Activated CD4-positive, alpha-beta T cell treated with anti-CD3 and anti-CD28 coated beads, Interleukin-2, amount 50 U/mL, for 16 hours (primary cell): ENCODE data around the gene MED23.

ENCODE experiments used
- DNase-seq: peaks from one replicate; pipeline ENCODE4 v3.0.0-alpha.2; 2020

Gene MED23

DNA sequence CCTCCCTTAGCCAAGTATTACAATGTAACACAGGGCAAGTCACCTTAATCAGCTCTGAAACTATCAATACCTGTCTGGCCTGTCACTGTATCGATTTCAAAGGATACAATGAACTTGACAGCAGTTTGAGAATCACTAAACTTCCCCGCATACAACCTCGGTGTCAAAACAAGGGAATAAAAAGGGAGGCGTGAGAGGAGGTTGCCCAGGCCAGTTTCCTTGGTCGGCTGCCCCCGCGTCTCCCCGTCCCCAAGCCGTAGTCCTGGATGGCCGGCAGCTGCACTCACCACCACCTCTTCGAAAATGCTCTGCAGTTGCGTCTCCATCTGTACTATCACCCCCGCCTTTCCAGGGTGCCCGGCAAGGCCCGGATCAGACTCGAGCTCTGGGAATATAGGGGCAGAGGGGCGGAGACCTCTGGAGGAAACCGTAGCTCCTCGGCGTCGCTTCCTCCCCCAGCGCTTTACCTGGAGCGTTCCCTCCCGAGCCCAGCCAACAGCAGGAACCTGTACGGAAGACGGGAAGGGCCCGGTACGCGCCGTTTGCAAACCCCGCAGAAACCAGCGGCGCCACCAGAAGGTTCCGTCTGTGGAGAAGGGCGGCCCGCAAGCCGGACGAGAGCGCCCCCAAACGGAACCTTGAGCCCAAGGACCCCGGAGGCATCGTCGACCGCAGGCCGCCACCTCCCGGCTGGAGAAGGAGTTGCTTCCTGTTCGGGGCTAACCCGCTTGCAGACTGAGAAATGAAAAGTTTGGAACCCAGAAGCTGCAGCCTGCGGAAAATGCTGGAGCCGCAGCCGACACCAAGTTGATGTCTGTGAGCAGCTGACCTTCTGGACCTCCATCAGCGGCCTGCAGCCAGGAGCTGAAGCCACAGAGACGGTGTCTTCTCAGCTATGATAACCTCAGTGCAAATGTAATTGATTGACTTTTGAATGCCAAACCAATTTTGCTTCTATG, at the start of gene MED23:
MED23 (minus strand) TSS at position 519 of the 959 bp plus-strand sequence; CDS start at position 326, 193 bp downstream.
- peak; percentile 96 for DNase-seq

- no peak for DNase-seq
Observed at GRCh38 chr6:131673184-131673583, 45.1 kb upstream of the MED23 start.

- no peak for DNase-seq
Observed at GRCh38 chr6:131669891-131670290, 41.8 kb upstream of the MED23 start.

- no peak for DNase-seq
Observed at GRCh38 chr6:131663578-131664165, 35.6 kb upstream of the MED23 start.

DNA sequence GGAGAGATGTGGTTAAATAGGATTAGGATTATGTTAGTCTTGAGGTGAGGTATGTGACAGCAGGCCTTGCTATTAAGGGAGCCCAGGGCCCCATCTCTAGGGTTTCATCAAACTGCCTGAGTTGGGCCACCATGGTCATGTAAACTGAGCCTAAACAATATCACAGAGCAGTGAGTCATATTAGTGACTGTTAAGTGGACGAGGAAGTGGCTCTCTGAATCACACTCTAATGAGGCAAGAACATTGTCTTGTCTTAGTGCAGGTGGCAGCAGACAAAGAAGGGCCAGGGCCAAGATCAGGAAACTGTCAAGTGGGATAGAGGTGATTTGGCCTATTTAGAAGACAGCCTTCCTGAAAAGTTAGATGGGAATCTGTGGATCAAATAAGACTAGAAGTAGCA, 32.2 kb upstream of the MED23 start:
- no peak for DNase-seq

GRCh38 chr6:131658287-131658686, 30.2 kb upstream of the MED23 start:
- DNase-seq, result no peak

- no peak for DNase-seq
Observed at GRCh38 chr6:131657630-131658111, 29.6 kb upstream of the MED23 start.

DNA sequence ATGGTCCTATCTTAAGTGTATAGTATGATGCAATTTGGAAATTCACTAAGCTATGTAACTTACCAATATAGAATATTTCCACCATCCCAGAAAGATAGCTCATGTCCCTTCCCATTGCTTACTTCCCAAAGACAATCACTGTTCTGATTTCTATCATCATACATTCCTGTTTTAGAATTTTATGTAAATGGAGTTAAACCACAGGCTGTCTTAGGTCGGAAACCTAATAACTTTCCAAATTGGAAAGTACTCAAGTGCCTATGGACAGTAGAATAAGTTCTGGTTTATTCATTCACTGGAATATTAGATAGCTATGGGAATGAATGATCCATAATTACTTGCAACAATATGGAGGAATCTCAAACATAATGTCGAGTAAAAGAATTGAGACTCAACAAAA, 29.2 kb upstream of the MED23 start:
- DNase-seq, result no peak

- DNase-seq, result no peak
Observed at GRCh38 chr6:131656667-131657066, 28.6 kb upstream of the MED23 start.

GRCh38 chr6:131655951-131656350, 27.9 kb upstream of the MED23 start:
- DNase-seq, result no peak

GRCh38 chr6:131655387-131655786, 27.3 kb upstream of the MED23 start:
- DNase-seq, result no peak

- no peak for DNase-seq
Observed at GRCh38 chr6:131654326-131654725, 26.3 kb upstream of the MED23 start.

- no peak for DNase-seq
Observed at GRCh38 chr6:131652472-131652871, 24.4 kb upstream of the MED23 start.

GRCh38 chr6:131651782-131652181, 23.7 kb upstream of the MED23 start:
- no peak for DNase-seq

DNA sequence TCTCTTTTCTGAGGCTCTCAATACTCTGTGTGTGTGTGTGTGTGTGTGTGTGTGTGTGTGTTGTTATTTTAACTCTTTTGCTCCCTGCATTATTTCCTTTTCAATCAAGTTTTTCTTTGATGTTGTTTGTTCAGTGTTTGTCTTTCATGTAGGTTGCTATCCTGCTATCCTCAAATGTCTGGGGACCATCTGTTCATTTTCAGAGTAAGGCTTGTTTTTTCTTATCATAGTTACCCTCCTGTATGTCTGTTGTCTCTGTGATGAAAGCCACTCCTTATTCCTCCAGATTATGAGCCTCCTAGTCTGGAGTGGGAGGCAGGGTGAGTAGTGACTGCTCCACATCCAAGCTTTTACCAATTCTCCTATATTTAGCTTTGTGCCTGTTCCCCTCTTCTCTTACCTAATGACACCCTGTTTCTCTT, 18.2 kb upstream of the MED23 start:
- no peak for DNase-seq

GRCh38 chr6:131645846-131646245, 17.8 kb upstream of the MED23 start:
- DNase-seq, result no peak

DNA sequence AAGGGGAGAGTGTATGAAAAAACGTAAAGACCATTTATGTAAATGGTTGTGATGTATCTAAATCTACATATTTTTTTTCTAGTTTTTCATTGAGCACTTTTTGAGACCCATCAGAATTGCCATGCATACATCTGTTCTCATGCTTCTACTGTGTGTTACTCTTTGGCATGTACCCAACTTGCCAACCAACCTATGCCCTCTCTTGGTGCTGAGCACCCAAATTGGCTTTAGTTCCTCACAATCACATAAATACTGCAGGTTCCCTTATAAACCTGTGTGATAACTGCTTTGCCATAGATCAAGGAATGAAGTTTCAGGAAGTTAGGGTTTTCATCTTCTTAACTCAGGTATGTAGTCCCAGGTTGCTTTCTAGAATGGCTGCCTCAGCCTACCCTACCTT, 16.9 kb upstream of the MED23 start:
- DNase-seq, result no peak

- DNase-seq, result no peak
Observed at GRCh38 chr6:131643855-131644460, 15.9 kb upstream of the MED23 start.

GRCh38 chr6:131642987-131643611, 15.1 kb upstream of the MED23 start:
- no peak for DNase-seq

DNA sequence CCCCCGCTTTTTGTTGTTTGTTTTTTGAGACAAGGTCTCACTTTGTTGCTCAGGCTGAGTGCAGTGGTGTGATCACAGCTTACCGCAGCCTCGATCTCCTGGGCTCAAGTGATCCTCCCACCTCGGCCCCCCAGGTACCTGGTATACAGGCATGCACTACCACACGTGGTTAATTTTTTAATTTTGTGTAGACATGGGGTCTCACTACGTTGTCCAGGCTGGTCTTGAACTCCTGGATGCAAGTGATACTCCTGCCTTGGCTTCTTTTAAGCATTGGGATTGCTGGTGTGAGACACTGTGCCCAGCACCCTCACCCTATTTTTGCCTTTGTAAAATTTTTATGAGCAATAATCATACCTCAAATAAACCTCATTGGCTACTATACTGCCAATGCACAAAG, 14.5 kb upstream of the MED23 start:
- DNase-seq, result no peak

DNA sequence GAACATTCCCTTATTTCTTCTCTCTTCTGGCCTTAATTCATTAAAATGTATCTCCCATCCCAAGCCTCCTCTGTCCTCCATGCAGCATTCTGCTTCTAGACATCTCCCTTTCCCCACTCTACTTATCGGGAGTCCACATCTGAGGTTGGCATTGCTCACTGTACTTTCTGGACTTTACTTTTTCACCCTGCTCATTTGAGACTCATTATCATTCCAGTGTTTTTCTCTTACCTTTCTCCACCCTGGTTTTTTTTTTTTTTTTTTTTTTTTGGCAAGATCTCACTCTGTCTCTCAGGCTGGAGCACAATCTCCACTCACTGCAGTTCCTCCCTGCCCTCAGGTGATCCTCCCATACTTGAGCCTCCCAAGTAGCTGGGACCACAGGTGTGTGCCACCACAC, 13.5 kb upstream of the MED23 start:
- no peak for DNase-seq

GRCh38 chr6:131640576-131640975, 12.5 kb upstream of the MED23 start:
- DNase-seq, result no peak

- peak; percentile 46 for DNase-seq
Observed at GRCh38 chr6:131640100-131640499, 12.1 kb upstream of the MED23 start.
